K562 (cell line): ENCODE measurements around the gene ZNF586. TPM values are rescaled to one million over a fixed set of nuclear protein-coding genes. Genes with fewer than 3 reads are reported as not detected.
"Not testable (repeated sequence)": the region's sequence is repeated elsewhere in the genome, so short reads cannot be mapped to it uniquely, and the experiment has no call there.

Experiments
- ATAC-seq: fragments of 200-7000 bp; cut with Tn5 transposase; 3 replicates; pipeline ENCODE4 v1.9.1; 2020; ENCODE audit warnings: moderate library complexity
- BruUV-seq: library from RNA; stranded (reverse); fragments of 400-500 nt; replicated peaks from 2 replicates; lab custom pipeline; 2021; lab: Mats Ljungman, UMichigan
- CTCF ChIA-PET: fragments of 300-600 bp; formaldehyde crosslinking; extraction: SDS; loops from one replicate; lab custom pipeline; 2021; ENCODE audit warnings: low intra/inter-chr PET ratio; lab: Yijun Ruan, JAX
- POLR2A ChIA-PET: fragments of 300-600, 350-650 bp; sonication (Branson Sonifier 250); formaldehyde crosslinking; extraction: SDS; loops from one replicate; lab custom pipeline; 2021; ENCODE audit warnings: antibody characterized with exemption, inconsistent platforms; lab: Yijun Ruan, JAX
- DNase-seq, 4 experiments: peaks; one replicate each; pipeline versions ENCODE4 v3.0.0 to v3.0.0-alpha.2; 2011 to 2018; ENCODE audit warnings: low spot score in 3 of 4, mixed read lengths in 3 of 4; ENCODE audit errors: extremely low read depth in 1 of 4
- FAIRE-seq: peaks from 2 replicates; lab custom pipeline; 2011; peaks lifted over from hg19 to GRCh38; lab: Jason Lieb, UNC
- H2AFZ ChIP-seq: 2 replicates; pipeline ENCODE4 v1.6.0; 2011; ENCODE audit warnings: low read depth, low read length, control low read depth, inconsistent platforms
- H3K27ac ChIP-seq: fragments of 200-600 bp; 3 replicates; pipeline ENCODE4 v1.8.0; 2011; ENCODE audit warnings: low read depth, mild to moderate bottlenecking, control low read depth, inconsistent platforms, low read length, moderate library complexity, mixed read lengths; ENCODE audit errors: extremely low read depth
- H3K27me3 ChIP-seq, 2 experiments: fragments of 300-600 bp in 1 of 2; 2 replicates in 1 of 2; 3 replicates in 1 of 2; pipeline versions ENCODE4 v1.6.0 to v1.8.0; 2011; ENCODE audit warnings: inconsistent platforms in 2 of 2, low read length in 2 of 2, mild to moderate bottlenecking in 1 of 2, mixed read lengths in 1 of 2, moderate library complexity in 1 of 2; ENCODE audit not compliant: control insufficient read depth in 2 of 2, insufficient read depth in 2 of 2
- H3K36me3 ChIP-seq: fragments of 300-600 bp; 3 replicates; pipeline ENCODE4 v1.8.0; 2011; ENCODE audit warnings: mild to moderate bottlenecking, low read length, inconsistent platforms; ENCODE audit not compliant: control insufficient read depth, insufficient read depth
- H3K4me1 ChIP-seq, 2 experiments: fragments of 200-600 bp in 1 of 2; replicated peaks in 1 of 2; 2 replicates in 1 of 2; 3 replicates in 1 of 2; pipeline versions ENCODE4 v1.5.1 to v1.8.0; 2011; ENCODE audit warnings: inconsistent platforms in 2 of 2, low read length in 2 of 2, mild to moderate bottlenecking in 1 of 2, mixed read lengths in 1 of 2, moderate library complexity in 1 of 2; ENCODE audit not compliant: control insufficient read depth in 2 of 2, insufficient read depth in 2 of 2
- H3K4me2 ChIP-seq: 2 replicates; pipeline ENCODE4 v1.6.1; 2011; ENCODE audit warnings: low read length, control low read depth, inconsistent platforms, mixed read lengths; ENCODE audit not compliant: insufficient read depth
- H3K4me3 ChIP-seq: fragments of 200-600 bp; sonication (generic), shearing (Covaris generic); 2 replicates; pipeline ENCODE4 v1.5.1; 2016; ENCODE audit warnings: control low read depth, inconsistent platforms
- H3K79me2 ChIP-seq: fragments of 200-600 bp; 3 replicates; pipeline ENCODE4 v1.8.0; 2011; ENCODE audit warnings: low read length, inconsistent platforms; ENCODE audit not compliant: control insufficient read depth, insufficient read depth
- H3K9ac ChIP-seq, 2 experiments: 2 replicates each; pipeline versions ENCODE4 v1.6.0 to v1.6.1; 2011; ENCODE audit warnings: low read depth in 2 of 2, low read length in 2 of 2, control low read depth in 1 of 2, inconsistent platforms in 1 of 2, mild to moderate bottlenecking in 1 of 2, mixed read lengths in 1 of 2; ENCODE audit not compliant: insufficient read depth in 1 of 2
- H3K9me1 ChIP-seq: one replicate; pipeline ENCODE4 v1.6.0; 2011; ENCODE audit warnings: inconsistent platforms, mild to moderate bottlenecking, low read length, moderate library complexity; ENCODE audit not compliant: control insufficient read depth, insufficient read depth
- H3K9me3 ChIP-seq: replicated peaks from 2 replicates; pipeline ENCODE4 v1.5.1; 2011; ENCODE audit warnings: low read depth, low read length, inconsistent platforms; ENCODE audit not compliant: control insufficient read depth, insufficient read depth
- H4K20me1 ChIP-seq: replicated peaks from 2 replicates; pipeline ENCODE4 v1.6.1; 2011; ENCODE audit warnings: low read length, inconsistent platforms, mixed read lengths; ENCODE audit not compliant: control insufficient read depth, insufficient read depth
- CC2D1A ChIP-seq: fragments of 450-650 bp; IDR thresholded peaks from 2 replicates; pipeline ENCODE4 v1.6.1; 2017; ENCODE audit warnings: mild to moderate bottlenecking
- RAD21 ChIP-seq, 2 experiments: fragments of 250-450 bp in 1 of 2; fragments of 450-650 bp in 1 of 2; sonication (Bioruptor Pico) in 1 of 2; formaldehyde crosslinking in 1 of 2; IDR thresholded peaks in 1 of 2; conservative IDR thresholded peaks in 1 of 2; 2 replicates each; pipeline versions ENCODE4 v1.4.0 to v1.8.0; 2020 to 2022; ENCODE audit warnings: mild to moderate bottlenecking in 2 of 2, moderate library complexity in 1 of 2
- RUNX1 ChIP-seq: sonication (generic); IDR thresholded peaks from 2 replicates; pipeline ENCODE4 v1.6.1; 2016; ENCODE audit warnings: antibody characterized with exemption, low read depth
- ZNF75A ChIP-seq: fragments of 450-650 bp; formaldehyde crosslinking; IDR thresholded peaks from 2 replicates; pipeline ENCODE4 v1.4.0; 2020; ENCODE audit warnings: mild to moderate bottlenecking
- WGBS: fragments of 100-300 bp; shearing (Covaris generic); methylation state at CpG from one replicate; pipeline ENCODE4 v1.1.6; 2016; ENCODE audit warnings: low coverage, mixed read lengths; ENCODE audit not compliant: insufficient coverage; ENCODE audit errors: missing lambda C conversion rate; 5-methylcytosine and 5-hydroxymethylcytosine counted together
- in situ Hi-C: fragments of 300-500 bp; cut with MboI; formaldehyde crosslinking; loops from 4 replicates; pipeline ENCODE4 v1.15.0; 2018; ENCODE audit warnings: inconsistent platforms, mixed read lengths
- intact Hi-C: fragments of 100-400 bp; cut with micrococcal nuclease; formaldehyde crosslinking; loops from 2 replicates; pipeline ENCODE4 v1.14.2; 2022
- polyA plus RNA-seq, 8 experiments: library from polyadenylated mRNA; depleted of rRNA in 4 of 8; stranded (reverse) in 5 of 8; unstranded in 3 of 8; fragments of >200 nt; fragmentation: Nextera tagmentation in 2 of 8; fragmentation: Illumina TruSeq in 1 of 8; extraction: Ambion mirVana in 2 of 8; extraction: Trizol in 1 of 8; gene quantifications; 2 replicates each; pipeline versions ENCODE4 v1.2.1 to v1.2.3, GENCODE V29; 2011 to 2014; ENCODE audit warnings: inconsistent platforms in 1 of 8, missing spikeins in 1 of 8
- total RNA-seq, 7 experiments: library from RNA; depleted of rRNA in 6 of 7; stranded (reverse); fragments of >200 nt in 6 of 7; fragmentation: Illumina TruSeq in 2 of 7; extraction: Trizol in 2 of 7; gene quantifications; 2 replicates each; pipeline versions ENCODE4 v1.2.1 to v1.2.3, GENCODE V29; 2011 to 2021; ENCODE audit warnings: low replicate concordance in 1 of 7
- TF ChIP-seq, protein P1 (sequence below), 3 experiments: IDR thresholded peaks in 2 of 3; conservative IDR thresholded peaks in 1 of 3; 2 replicates each; pipeline ENCODE4 v1.5.1; 2011 to 2012; ENCODE audit warnings: low read length in 3 of 3, mild to moderate bottlenecking in 3 of 3, control low read depth in 2 of 3, improper control_type of control experiment in 1 of 3, inconsistent platforms in 1 of 3, low read depth in 1 of 3, mixed read lengths in 1 of 3, moderate library complexity in 1 of 3; ENCODE audit not compliant: insufficient read depth in 2 of 3

The ZNF586 gene
- total and polyA plus RNA-seq, 9 of the 15 experiments (the other 6 are each of a cell fraction or from before 2014, with no cell fraction given): 2.5 to 12.6 (median 8.4) TPM

DNA sequence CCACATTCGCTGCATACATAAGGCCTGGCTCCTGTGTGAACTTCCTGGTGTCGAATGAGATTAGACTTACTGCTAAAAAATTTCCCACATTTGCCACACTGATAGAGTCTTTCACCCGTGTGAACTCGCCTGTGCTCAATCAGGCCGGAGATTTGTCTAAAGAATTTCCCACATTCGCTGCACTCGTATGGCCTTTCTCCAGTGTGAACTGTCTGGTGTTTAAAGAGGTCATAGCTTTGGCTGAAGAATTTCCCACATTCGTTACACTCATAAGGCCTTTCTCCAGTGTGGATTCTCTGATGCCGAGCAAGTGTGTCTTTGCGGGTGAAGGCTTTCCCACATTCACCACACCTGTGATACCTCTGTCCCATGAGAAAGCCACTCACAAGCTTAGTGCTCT is 48.6 kb upstream of the ZNF586 start:
- no peak overlapping the region for H3K9ac ChIP-seq
- H3K4me1 ChIP-seq: no peaks in the 10 kb centered on the region
- ATAC-seq (no peak), DNase-seq (no peak), FAIRE-seq (no peak)
- H3K27me3 ChIP-seq: no peaks in the 10 kb centered on the region
- H3K9me3 ChIP-seq: peaks cover 9% of the 10 kb centered on the region
- H2AFZ ChIP-seq: no peak overlapping the region
- ChIA-PET CTCF (no interaction called here), POLR2A (no interaction called here)
- no peaks in the 10 kb centered on the region for H4K20me1 ChIP-seq
- TF ChIP-seq ZNF75A (peak; percentile 94), RUNX1 (no peak)
- no peaks in the 10 kb centered on the region for H3K9me1 ChIP-seq
- H3K4me3 ChIP-seq: no peak overlapping the region
- H3K4me2 ChIP-seq: no peak overlapping the region
- H3K79me2 ChIP-seq: no peaks in the 10 kb centered on the region
- H3K36me3 ChIP-seq: peaks cover 15% of the 10 kb centered on the region
- 38% methylated on average over 10 of the region's 10 CpGs for WGBS
- intact Hi-C loops (no loop called here), in situ Hi-C loops (no loop called here)
- no peak overlapping the region for H3K27ac ChIP-seq
- BruUV-seq: no TSS peak

DNA sequence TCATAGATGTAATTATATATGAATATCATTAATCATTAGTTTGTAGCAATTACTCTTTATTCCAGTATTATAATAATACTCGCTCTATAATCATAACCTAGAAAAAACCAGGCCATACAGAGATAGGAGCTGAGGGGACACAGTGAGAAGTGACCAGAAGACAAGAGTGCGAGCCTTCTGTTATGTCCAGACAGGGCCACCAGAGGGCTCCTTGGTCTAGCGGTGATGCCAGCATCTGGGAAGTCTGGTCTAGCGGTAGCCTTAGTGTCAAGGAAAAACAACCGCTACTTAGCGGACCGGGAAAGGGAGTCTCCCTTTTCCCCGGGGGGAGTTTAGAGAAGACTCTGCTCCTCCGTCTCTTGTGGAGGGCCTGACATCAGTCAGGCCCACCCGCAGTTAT is 31.2 kb upstream of the ZNF586 start:
- H3K27ac ChIP-seq, H3K9ac ChIP-seq, H3K79me2 ChIP-seq, in situ Hi-C loops, H2AFZ ChIP-seq, CTCF ChIA-PET, POLR2A ChIA-PET, H3K4me2 ChIP-seq, H4K20me1 ChIP-seq, BruUV-seq, H3K36me3 ChIP-seq, intact Hi-C loops, H3K4me1 ChIP-seq, H3K9me1 ChIP-seq, H3K27me3 ChIP-seq, H3K9me3 ChIP-seq, FAIRE-seq, H3K4me3 ChIP-seq: not testable (repeated sequence)
- WGBS: 8% methylated on average over 10 of the region's 10 CpGs
- ATAC-seq: peak; percentile 58; the same call in 1 of the 3 replicates
- peak in 1 of 4 experiments; percentile 20 for DNase-seq
- TF ChIP-seq, protein P1, sequence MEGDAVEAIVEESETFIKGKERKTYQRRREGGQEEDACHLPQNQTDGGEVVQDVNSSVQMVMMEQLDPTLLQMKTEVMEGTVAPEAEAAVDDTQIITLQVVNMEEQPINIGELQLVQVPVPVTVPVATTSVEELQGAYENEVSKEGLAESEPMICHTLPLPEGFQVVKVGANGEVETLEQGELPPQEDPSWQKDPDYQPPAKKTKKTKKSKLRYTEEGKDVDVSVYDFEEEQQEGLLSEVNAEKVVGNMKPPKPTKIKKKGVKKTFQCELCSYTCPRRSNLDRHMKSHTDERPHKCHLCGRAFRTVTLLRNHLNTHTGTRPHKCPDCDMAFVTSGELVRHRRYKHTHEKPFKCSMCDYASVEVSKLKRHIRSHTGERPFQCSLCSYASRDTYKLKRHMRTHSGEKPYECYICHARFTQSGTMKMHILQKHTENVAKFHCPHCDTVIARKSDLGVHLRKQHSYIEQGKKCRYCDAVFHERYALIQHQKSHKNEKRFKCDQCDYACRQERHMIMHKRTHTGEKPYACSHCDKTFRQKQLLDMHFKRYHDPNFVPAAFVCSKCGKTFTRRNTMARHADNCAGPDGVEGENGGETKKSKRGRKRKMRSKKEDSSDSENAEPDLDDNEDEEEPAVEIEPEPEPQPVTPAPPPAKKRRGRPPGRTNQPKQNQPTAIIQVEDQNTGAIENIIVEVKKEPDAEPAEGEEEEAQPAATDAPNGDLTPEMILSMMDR (IDR thresholded peaks at IDR 0.05 in 2 of 3, conservative IDR thresholded peaks at IDR 0.05 in 1 of 3; ENCODE audit: insufficient read depth in 2 of 3, low read depth in 1 of 3, low read length in 3 of 3): peak; percentile 33 to 45 (median 42)
- TF ChIP-seq CC2D1A (peak; percentile 28; the same call in 1 of the 2 replicates), RAD21 (CRISPR knock-in tag; conservative IDR thresholded peaks at IDR 0.05 in 1 of 2, IDR thresholded peaks at IDR 0.05 in 1 of 2) (peak; percentile 27 to 81; a peak in 3 of 4 replicates)
